ENCODE results near the gene INTS7. TPM values are rescaled to one million over a fixed set of nuclear protein-coding genes. Genes with fewer than 3 reads are reported as not detected.

Gene INTS7
- total and polyA plus RNA-seq, 9 of the 15 experiments (the other 6 are each of a cell fraction or from before 2014, with no cell fraction given), result 27.3 to 68.4 (median 40.4) TPM

GRCh38 chr1:212073490-212073889, 38.1 kb upstream of the INTS7 start:
- FAIRE-seq, result no peak
- Histone ChIP-seq H3K4me2 (ENCODE audit: insufficient read depth, low read length) (no peak overlapping the region), H2AFZ (ENCODE audit: low read depth, low read length) (no peak overlapping the region), H3K27ac (ENCODE audit: extremely low read depth, low read depth, low read length) (no peak overlapping the region), H3K79me2 (ENCODE audit: control insufficient read depth, insufficient read depth, low read length) (0 out of 3 replicates have a peak, but pooled peaks cover 3% of the 10 kb centered on the region), H3K9me1 (ENCODE audit: control insufficient read depth, insufficient read depth, low read length) (no peaks in the 10 kb centered on the region), H3K9ac (ENCODE audit: insufficient read depth in 1 of 2, low read depth in 2 of 2, low read length in 2 of 2) (no peak overlapping the region), H3K4me1 (replicated peaks in 1 of 2; ENCODE audit: control insufficient read depth in 2 of 2, insufficient read depth in 2 of 2, low read length in 2 of 2) (no peaks in the 10 kb centered on the region), H3K27me3 (ENCODE audit: control insufficient read depth in 2 of 2, insufficient read depth in 2 of 2, low read length in 2 of 2) (no peaks in the 10 kb centered on the region), H4K20me1 (replicated peaks; ENCODE audit: control insufficient read depth, insufficient read depth, low read length) (no peaks in the 10 kb centered on the region), H3K9me3 (replicated peaks; ENCODE audit: control insufficient read depth, insufficient read depth, low read depth, low read length) (no peaks in the 10 kb centered on the region), H3K4me3 (no peak overlapping the region), H3K36me3 (ENCODE audit: control insufficient read depth, insufficient read depth, low read length) (peaks cover 92% of the 10 kb centered on the region)
- intact Hi-C loops (cut with micrococcal nuclease), result loop anchor here (10.0 kb wide), 1 partner anchor 81 kb away; no protein-coding TSS in a partner anchor
- TF ChIP-seq HNRNPL (IDR thresholded peaks at IDR 0.05; ENCODE audit: low read depth, low read length) (no peak), GTF2E2 (tag; IDR thresholded peaks at IDR 0.05) (no peak), RAD21 (CRISPR knock-in tag; conservative IDR thresholded peaks at IDR 0.05 in 1 of 2, IDR thresholded peaks at IDR 0.05 in 1 of 2) (peak; percentile 12 to 28; a peak in 2 of 4 replicates), ZNF717 (CRISPR knock-in tag; IDR thresholded peaks at IDR 0.05) (no peak), HOXB6 (CRISPR knock-in tag; IDR thresholded peaks at IDR 0.05; ENCODE audit: borderline replicate concordance) (no peak), MXI1 (IDR thresholded peaks at IDR 0.05; ENCODE audit: low read depth, low read length) (no peak), CBFB (CRISPR knock-in tag; IDR thresholded peaks at IDR 0.05) (no peak), BRD4 (IDR thresholded peaks at IDR 0.05) (no peak), CTCF (IDR thresholded peaks at IDR 0.05 in 2 of 3, conservative IDR thresholded peaks at IDR 0.05 in 1 of 3; ENCODE audit: insufficient read depth in 2 of 3, low read depth in 1 of 3, low read length in 3 of 3) (0 out of 6 replicates have a peak, but pooled peaks of 1 of the 3 experiments have one; percentile 11), MEF2D (tag; conservative IDR thresholded peaks at IDR 0.05; ENCODE audit: low read depth) (no peak), ZNF165 (CRISPR knock-in tag; IDR thresholded peaks at IDR 0.05; ENCODE audit: borderline replicate concordance) (no peak), MBD2 (IDR thresholded peaks at IDR 0.05; ENCODE audit: borderline replicate concordance, low read depth) (no peak), ZFP1 (CRISPR knock-in tag; IDR thresholded peaks at IDR 0.05) (no peak), C11orf30 (IDR thresholded peaks at IDR 0.05; ENCODE audit: low read depth) (no peak), ZNF512 (tag; IDR thresholded peaks at IDR 0.05) (0 out of 2 replicates have a peak, but pooled peaks have one; percentile 26), ZNF696 (CRISPR knock-in tag; conservative IDR thresholded peaks at IDR 0.05) (no peak), HNRNPUL1 (IDR thresholded peaks at IDR 0.05; ENCODE audit: low read length) (no peak)
- POLR2A ChIA-PET, result interaction anchor here (1.3 kb wide), 1 partner anchor 11 kb away, joined by 3 read pairs; no protein-coding TSS in a partner anchor
- ATAC-seq, result no peak
- in situ Hi-C loops (cut with MboI), result loop anchor here (5.0 kb wide), 2 partner anchors 229 to 384 kb away; no protein-coding TSS in a partner anchor
- CTCF ChIA-PET (ENCODE audit: low intra/inter-chr PET ratio), result interaction anchor here (2.1 to 2.2 kb wide), 2 partner anchors 219 to 382 kb away, joined by 10 to 16 read pairs; no protein-coding TSS in a partner anchor
- no peak for DNase-seq (ENCODE audit: extremely low read depth in 1 of 4, low spot score in 3 of 4)
- no TSS peak for BruUV-seq (replicated peaks)
- WGBS (ENCODE audit: insufficient coverage, low coverage, missing lambda C conversion rate), result 96% methylated on average over 1 of the region's 1 CpG

Data from K562 (cell line).